Hepatocyte (in vitro differentiated cells): ENCODE measurements around the gene COQ4.

Source experiments
- EZH2 ChIP-seq: fragments of 200-600 bp; sonication (generic); IDR thresholded peaks from 2 replicates; pipeline ENCODE4 v1.6.1; 2016; ENCODE audit warnings: antibody characterized with exemption, mild to moderate bottlenecking, borderline replicate concordance
- EZH2phosphoT487 ChIP-seq: fragments of 200-600 bp; sonication (generic); IDR thresholded peaks from one replicate; pipeline ENCODE4 v1.6.1; 2018; ENCODE audit warnings: antibody characterized with exemption, mild to moderate bottlenecking, low read depth, moderate library complexity; ENCODE audit not compliant: unreplicated experiment, severe bottlenecking
- TF ChIP-seq, protein P1 (sequence below): fragments of 200-600 bp; sonication (generic); IDR thresholded peaks from 2 replicates; pipeline ENCODE4 v1.5.1; 2016; ENCODE audit warnings: antibody characterized with exemption, mild to moderate bottlenecking; ENCODE audit not compliant: poor library complexity

DNA sequence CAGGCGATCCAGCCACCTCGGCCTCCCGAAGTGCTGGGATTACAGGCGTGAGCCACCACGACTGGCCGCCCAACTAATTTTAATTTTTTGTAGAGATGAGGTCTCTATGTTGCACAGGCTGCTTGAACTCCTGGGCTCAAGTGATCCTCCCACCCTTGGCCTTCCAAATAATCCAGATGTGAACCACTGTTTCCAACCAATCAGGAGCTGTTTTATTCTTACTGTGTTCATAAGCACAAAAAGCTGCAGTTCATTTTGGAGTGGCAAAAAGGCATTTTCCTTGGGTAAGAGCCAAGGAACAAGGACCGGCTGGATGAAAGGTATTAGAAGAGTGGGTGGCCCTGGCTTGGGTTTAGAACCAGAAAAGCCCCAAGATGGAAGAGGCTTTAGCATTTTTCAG lies 12.5 kb downstream of the COQ4 start:
- TF ChIP-seq, protein P1, sequence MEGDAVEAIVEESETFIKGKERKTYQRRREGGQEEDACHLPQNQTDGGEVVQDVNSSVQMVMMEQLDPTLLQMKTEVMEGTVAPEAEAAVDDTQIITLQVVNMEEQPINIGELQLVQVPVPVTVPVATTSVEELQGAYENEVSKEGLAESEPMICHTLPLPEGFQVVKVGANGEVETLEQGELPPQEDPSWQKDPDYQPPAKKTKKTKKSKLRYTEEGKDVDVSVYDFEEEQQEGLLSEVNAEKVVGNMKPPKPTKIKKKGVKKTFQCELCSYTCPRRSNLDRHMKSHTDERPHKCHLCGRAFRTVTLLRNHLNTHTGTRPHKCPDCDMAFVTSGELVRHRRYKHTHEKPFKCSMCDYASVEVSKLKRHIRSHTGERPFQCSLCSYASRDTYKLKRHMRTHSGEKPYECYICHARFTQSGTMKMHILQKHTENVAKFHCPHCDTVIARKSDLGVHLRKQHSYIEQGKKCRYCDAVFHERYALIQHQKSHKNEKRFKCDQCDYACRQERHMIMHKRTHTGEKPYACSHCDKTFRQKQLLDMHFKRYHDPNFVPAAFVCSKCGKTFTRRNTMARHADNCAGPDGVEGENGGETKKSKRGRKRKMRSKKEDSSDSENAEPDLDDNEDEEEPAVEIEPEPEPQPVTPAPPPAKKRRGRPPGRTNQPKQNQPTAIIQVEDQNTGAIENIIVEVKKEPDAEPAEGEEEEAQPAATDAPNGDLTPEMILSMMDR, result no peak
- TF ChIP-seq EZH2 (no peak), EZH2phosphoT487 (no peak)
